ENCODE measurements around the gene POP4. TPM values are rescaled to one million over a fixed set of nuclear protein-coding genes. Genes with fewer than 3 reads are reported as not detected.

POP4 gene
- total and polyA plus RNA-seq, 10 of the 15 experiments (the other 5 are each of a cell fraction or from before 2014, with no cell fraction given), result 52.1 to 231 (median 118) TPM

DNA sequence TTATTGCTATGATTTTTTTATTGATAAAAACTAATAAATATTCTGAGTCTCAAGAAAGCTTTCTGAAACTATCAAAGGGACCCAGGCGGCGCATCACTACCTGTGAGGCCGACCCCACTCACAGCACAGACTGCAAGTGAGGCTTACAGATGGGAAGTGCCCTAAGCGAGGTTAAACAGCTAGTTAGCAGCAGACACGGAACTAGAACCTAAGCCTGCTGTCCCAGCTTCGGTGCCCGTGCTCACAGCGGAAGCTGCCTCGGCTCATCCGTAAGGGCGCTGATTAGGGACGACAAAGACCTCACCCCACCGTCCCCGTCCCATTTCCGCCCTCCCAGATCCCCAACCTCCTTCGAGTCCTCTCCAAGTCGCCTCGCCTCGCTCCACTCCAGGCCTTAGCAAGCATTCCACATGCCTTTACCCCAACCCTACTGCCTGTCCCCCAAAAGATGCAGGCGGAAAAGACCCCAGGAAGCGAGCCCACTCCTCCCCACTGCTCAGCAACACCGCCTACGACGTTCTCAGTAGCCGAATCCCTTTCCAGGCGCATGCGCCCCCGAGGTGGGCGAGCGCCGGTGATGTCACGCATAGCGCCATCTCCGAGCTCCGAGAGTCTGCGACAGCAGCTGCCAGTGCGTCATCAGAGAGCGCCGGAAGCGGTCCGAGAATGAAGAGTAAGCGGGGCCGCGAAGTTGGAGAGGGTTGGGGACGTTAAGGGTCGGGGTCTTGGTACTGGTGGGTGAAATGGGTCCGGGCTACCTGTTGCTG lies at the start of gene POP4 (continued):
- TF ChIP-seq ZNF592 (IDR thresholded peaks at IDR 0.05) (no peak), MTA2 (IDR thresholded peaks at IDR 0.05; ENCODE audit: low read depth) (peak; percentile 60; the same call in 1 of the 2 replicates), SMAD5 (IDR thresholded peaks at IDR 0.05; ENCODE audit: low read depth) (peak; percentile 96), CBX3 (IDR thresholded peaks at IDR 0.05; ENCODE audit: borderline replicate concordance, low read depth) (no peak), CTCF (IDR thresholded peaks at IDR 0.05 in 2 of 3, conservative IDR thresholded peaks at IDR 0.05 in 1 of 3; ENCODE audit: control insufficient read depth in 2 of 3, extremely low read depth in 1 of 3, insufficient read depth in 1 of 3, low read depth in 3 of 3, low read length in 3 of 3) (no peak), SPI1 (IDR thresholded peaks at IDR 0.05; ENCODE audit: borderline replicate concordance, insufficient read depth, low read depth, low read length) (peak; percentile 46; the same call in 1 of the 2 replicates), REST (IDR thresholded peaks at IDR 0.05; ENCODE audit: low read depth, low read length) (no peak), JUNB (IDR thresholded peaks at IDR 0.05) (no peak), ASH2L (IDR thresholded peaks at IDR 0.05; ENCODE audit: borderline replicate concordance, low read depth) (no peak)
- TF ChIP-seq, protein P1, sequence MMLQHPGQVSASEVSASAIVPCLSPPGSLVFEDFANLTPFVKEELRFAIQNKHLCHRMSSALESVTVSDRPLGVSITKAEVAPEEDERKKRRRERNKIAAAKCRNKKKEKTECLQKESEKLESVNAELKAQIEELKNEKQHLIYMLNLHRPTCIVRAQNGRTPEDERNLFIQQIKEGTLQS (IDR thresholded peaks at IDR 0.05; ENCODE audit: borderline replicate concordance, extremely low read depth, low read depth, low read length), result peak; percentile 94
- TF ChIP-seq, protein P2, sequence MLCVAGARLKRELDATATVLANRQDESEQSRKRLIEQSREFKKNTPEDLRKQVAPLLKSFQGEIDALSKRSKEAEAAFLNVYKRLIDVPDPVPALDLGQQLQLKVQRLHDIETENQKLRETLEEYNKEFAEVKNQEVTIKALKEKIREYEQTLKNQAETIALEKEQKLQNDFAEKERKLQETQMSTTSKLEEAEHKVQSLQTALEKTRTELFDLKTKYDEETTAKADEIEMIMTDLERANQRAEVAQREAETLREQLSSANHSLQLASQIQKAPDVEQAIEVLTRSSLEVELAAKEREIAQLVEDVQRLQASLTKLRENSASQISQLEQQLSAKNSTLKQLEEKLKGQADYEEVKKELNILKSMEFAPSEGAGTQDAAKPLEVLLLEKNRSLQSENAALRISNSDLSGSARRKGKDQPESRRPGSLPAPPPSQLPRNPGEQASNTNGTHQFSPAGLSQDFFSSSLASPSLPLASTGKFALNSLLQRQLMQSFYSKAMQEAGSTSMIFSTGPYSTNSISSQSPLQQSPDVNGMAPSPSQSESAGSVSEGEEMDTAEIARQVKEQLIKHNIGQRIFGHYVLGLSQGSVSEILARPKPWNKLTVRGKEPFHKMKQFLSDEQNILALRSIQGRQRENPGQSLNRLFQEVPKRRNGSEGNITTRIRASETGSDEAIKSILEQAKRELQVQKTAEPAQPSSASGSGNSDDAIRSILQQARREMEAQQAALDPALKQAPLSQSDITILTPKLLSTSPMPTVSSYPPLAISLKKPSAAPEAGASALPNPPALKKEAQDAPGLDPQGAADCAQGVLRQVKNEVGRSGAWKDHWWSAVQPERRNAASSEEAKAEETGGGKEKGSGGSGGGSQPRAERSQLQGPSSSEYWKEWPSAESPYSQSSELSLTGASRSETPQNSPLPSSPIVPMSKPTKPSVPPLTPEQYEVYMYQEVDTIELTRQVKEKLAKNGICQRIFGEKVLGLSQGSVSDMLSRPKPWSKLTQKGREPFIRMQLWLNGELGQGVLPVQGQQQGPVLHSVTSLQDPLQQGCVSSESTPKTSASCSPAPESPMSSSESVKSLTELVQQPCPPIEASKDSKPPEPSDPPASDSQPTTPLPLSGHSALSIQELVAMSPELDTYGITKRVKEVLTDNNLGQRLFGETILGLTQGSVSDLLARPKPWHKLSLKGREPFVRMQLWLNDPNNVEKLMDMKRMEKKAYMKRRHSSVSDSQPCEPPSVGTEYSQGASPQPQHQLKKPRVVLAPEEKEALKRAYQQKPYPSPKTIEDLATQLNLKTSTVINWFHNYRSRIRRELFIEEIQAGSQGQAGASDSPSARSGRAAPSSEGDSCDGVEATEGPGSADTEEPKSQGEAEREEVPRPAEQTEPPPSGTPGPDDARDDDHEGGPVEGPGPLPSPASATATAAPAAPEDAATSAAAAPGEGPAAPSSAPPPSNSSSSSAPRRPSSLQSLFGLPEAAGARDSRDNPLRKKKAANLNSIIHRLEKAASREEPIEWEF (IDR thresholded peaks at IDR 0.05; ENCODE audit: insufficient replicate concordance, low read depth, low read length), result no peak
